IMR-90 (cell line): ENCODE results near the gene KEAP1. TPM values are rescaled to one million over a fixed set of nuclear protein-coding genes. Genes with fewer than 3 reads are reported as not detected.
A peak's percentile ranks its signal among the peaks of the same experiment; 100 is the strongest.

Source experiments
- ATAC-seq: fragments of 200-7000 bp; cut with Tn5 transposase; 2 replicates; pipeline ENCODE4 v1.9.1; 2020; ENCODE audit warnings: low read depth, mild to moderate bottlenecking, moderate library complexity
- BruUV-seq: library from RNA; stranded (reverse); fragments of 400-500 nt; replicated peaks from 2 replicates; lab custom pipeline; 2021; lab: Mats Ljungman, UMichigan
- CTCF ChIA-PET: fragments of 300-600 bp; formaldehyde crosslinking; extraction: SDS; loops from one replicate; lab custom pipeline; 2021; ENCODE audit warnings: antibody characterized with exemption; lab: Yijun Ruan, JAX
- POLR2A ChIA-PET: fragments of 300-600 bp; sonication (Branson Sonifier 250); formaldehyde crosslinking; loops from one replicate; lab custom pipeline; 2022; ENCODE audit warnings: antibody characterized with exemption; ENCODE audit not compliant: unreplicated experiment; lab: Charles Lee
- DNase-seq: peaks from one replicate; pipeline ENCODE4 v3.0.0; 2013
- H2AFZ ChIP-seq: replicated peaks from 2 replicates; pipeline ENCODE3; 2013; ENCODE audit warnings: low read length, mild to moderate bottlenecking; ENCODE audit not compliant: poor library complexity
- H2AK5ac ChIP-seq: 2 replicates; pipeline ENCODE4 v1.6.1; 2013; ENCODE audit warnings: low read depth, low read length, inconsistent platforms
- H2AK9ac ChIP-seq: replicated peaks from 2 replicates; pipeline ENCODE3; 2013; ENCODE audit warnings: mild to moderate bottlenecking, low read depth, low read length, moderate library complexity; ENCODE audit not compliant: poor library complexity
- H2BK120ac ChIP-seq: 2 replicates; pipeline ENCODE4 v1.6.1; 2013; ENCODE audit warnings: low read depth, low read length, inconsistent platforms
- H2BK15ac ChIP-seq: 3 replicates; pipeline ENCODE4 v1.6.1; 2013; ENCODE audit warnings: low read depth, low read length, inconsistent platforms
- H2BK20ac ChIP-seq: 2 replicates; pipeline ENCODE4 v1.6.1; 2013; ENCODE audit warnings: low read depth, mild to moderate bottlenecking, inconsistent platforms, low read length, moderate library complexity
- H2BK5ac ChIP-seq: 2 replicates; pipeline ENCODE4 v1.6.1; 2013; ENCODE audit warnings: mild to moderate bottlenecking, low read depth, low read length, inconsistent platforms; ENCODE audit not compliant: poor library complexity, severe bottlenecking
- H3K14ac ChIP-seq: replicated peaks from 2 replicates; pipeline ENCODE4 v1.6.1; 2013; ENCODE audit warnings: low read depth, low read length, inconsistent platforms
- H3K18ac ChIP-seq: 2 replicates; pipeline ENCODE4 v1.6.1; 2013; ENCODE audit warnings: low read depth, low read length, control low read depth
- H3K23ac ChIP-seq: 2 replicates; pipeline ENCODE4 v1.6.1; 2013; ENCODE audit warnings: low read depth, low read length, inconsistent platforms
- H3K27ac ChIP-seq: 2 replicates; pipeline ENCODE4 v1.5.1; 2013; ENCODE audit warnings: mild to moderate bottlenecking, control low read depth, low read length; ENCODE audit not compliant: insufficient read depth
- H3K27me3 ChIP-seq: 2 replicates; pipeline ENCODE4 v1.6.1; 2013; ENCODE audit warnings: low read length; ENCODE audit not compliant: control insufficient read depth, insufficient read depth
- H3K36me3 ChIP-seq: 2 replicates; pipeline ENCODE4 v1.6.1; 2013; ENCODE audit warnings: low read length, mixed read lengths; ENCODE audit not compliant: control insufficient read depth, insufficient read depth
- H3K4ac ChIP-seq: 2 replicates; pipeline ENCODE4 v1.6.1; 2013; ENCODE audit warnings: low read depth, low read length, inconsistent platforms
- H3K4me1 ChIP-seq: 2 replicates; pipeline ENCODE4 v1.6.1; 2013; ENCODE audit warnings: low read length, mixed read lengths; ENCODE audit not compliant: control insufficient read depth, insufficient read depth
- H3K4me2 ChIP-seq: 2 replicates; pipeline ENCODE4 v1.6.1; 2013; ENCODE audit warnings: low read depth, mild to moderate bottlenecking, control low read depth, low read length, moderate library complexity
- H3K4me3 ChIP-seq: 2 replicates; pipeline ENCODE4 v1.5.1; 2013; ENCODE audit warnings: low read depth, mild to moderate bottlenecking, control low read depth, low read length, moderate library complexity; ENCODE audit not compliant: insufficient read depth
- H3K56ac ChIP-seq: 2 replicates; pipeline ENCODE4 v1.6.1; 2013; ENCODE audit warnings: low read length, inconsistent platforms; ENCODE audit not compliant: insufficient read depth; ENCODE audit errors: extremely low read depth
- H3K79me1 ChIP-seq, 2 experiments: 2 replicates each; pipeline ENCODE4 v1.6.1; 2013; ENCODE audit warnings: low read length in 2 of 2, inconsistent platforms in 1 of 2, low read depth in 1 of 2
- H3K9ac ChIP-seq: 2 replicates; pipeline ENCODE4 v1.6.1; 2013; ENCODE audit warnings: low read depth, low read length, control low read depth
- H3K9me1 ChIP-seq: 2 replicates; pipeline ENCODE4 v1.6.1; 2013; ENCODE audit warnings: low read length, inconsistent platforms; ENCODE audit not compliant: insufficient read depth
- H3K9me3 ChIP-seq: 2 replicates; pipeline ENCODE4 v1.6.1; 2013; ENCODE audit warnings: low read length; ENCODE audit not compliant: control insufficient read depth, insufficient read depth
- H4K20me1 ChIP-seq: 2 replicates; pipeline ENCODE4 v1.6.1; 2013; ENCODE audit warnings: low read length, inconsistent platforms; ENCODE audit not compliant: insufficient read depth
- H4K5ac ChIP-seq: 2 replicates; pipeline ENCODE4 v1.6.1; 2013; ENCODE audit warnings: mild to moderate bottlenecking, low read depth, low read length, control low read depth
- H4K8ac ChIP-seq, 2 experiments: 2 replicates each; pipeline ENCODE4 v1.6.1; 2013; ENCODE audit warnings: low read depth in 2 of 2, low read length in 2 of 2, control low read depth in 1 of 2, inconsistent platforms in 1 of 2
- H4K91ac ChIP-seq: 2 replicates; pipeline ENCODE4 v1.6.1; 2013; ENCODE audit warnings: low read depth, low read length, inconsistent platforms; ENCODE audit not compliant: insufficient read depth
- BHLHE40 ChIP-seq: fragments of 150-350 bp; IDR thresholded peaks from 2 replicates; pipeline ENCODE4 v1.6.1; 2016; ENCODE audit warnings: mild to moderate bottlenecking, low read depth, low read length
- CEBPB ChIP-seq: IDR thresholded peaks from 2 replicates; pipeline ENCODE4 v1.6.1; 2012; ENCODE audit warnings: low read depth, low read length, improper control_type of control experiment
- CHD1 ChIP-seq: IDR thresholded peaks from 2 replicates; pipeline ENCODE4 v1.6.1; 2012; ENCODE audit warnings: low read depth, low read length, improper control_type of control experiment
- CTCF ChIP-seq: conservative IDR thresholded peaks from 2 replicates; pipeline ENCODE4 v1.5.1; 2012; ENCODE audit warnings: mild to moderate bottlenecking, low read depth, low read length, improper control_type of control experiment
- ELK1 ChIP-seq: fragments of 150-350 bp; IDR thresholded peaks from 2 replicates; pipeline ENCODE4 v1.6.1; 2016; ENCODE audit warnings: low read depth, mild to moderate bottlenecking, low read length, moderate library complexity, borderline replicate concordance
- FOS ChIP-seq: fragments of 150-350 bp; IDR thresholded peaks from 2 replicates; pipeline ENCODE4 v1.6.1; 2016; ENCODE audit warnings: low read depth, low read length
- MAFK ChIP-seq: IDR thresholded peaks from 2 replicates; pipeline ENCODE4 v1.6.1; 2012; ENCODE audit warnings: low read depth, low read length, improper control_type of control experiment
- MAZ ChIP-seq: IDR thresholded peaks from 2 replicates; pipeline ENCODE4 v1.6.1; 2012; ENCODE audit warnings: low read depth, mild to moderate bottlenecking, low read length, improper control_type of control experiment, moderate library complexity, borderline replicate concordance
- MXI1 ChIP-seq: IDR thresholded peaks from 2 replicates; pipeline ENCODE4 v1.6.1; 2012; ENCODE audit warnings: low read depth, mild to moderate bottlenecking, low read length, moderate library complexity, borderline replicate concordance
- NFE2L2 ChIP-seq: fragments of 150-350 bp; IDR thresholded peaks from 2 replicates; pipeline ENCODE4 v1.6.1; 2016; ENCODE audit warnings: low read depth, mild to moderate bottlenecking, low read length
- POLR2A ChIP-seq: IDR thresholded peaks from 2 replicates; pipeline ENCODE4 v1.6.1; 2012; ENCODE audit warnings: mild to moderate bottlenecking, low read depth, low read length
- RAD21 ChIP-seq: IDR thresholded peaks from 2 replicates; pipeline ENCODE4 v1.6.1; 2012; ENCODE audit warnings: low read length, improper control_type of control experiment
- RCOR1 ChIP-seq: IDR thresholded peaks from 2 replicates; pipeline ENCODE4 v1.6.1; 2012; ENCODE audit warnings: mild to moderate bottlenecking, low read length, improper control_type of control experiment; ENCODE audit not compliant: insufficient replicate concordance
- RFX5 ChIP-seq: IDR thresholded peaks from 2 replicates; pipeline ENCODE4 v1.8.0; 2012; ENCODE audit warnings: low read depth, mild to moderate bottlenecking, low read length, moderate library complexity
- SMC3 ChIP-seq: fragments of 150-350 bp; IDR thresholded peaks from 2 replicates; pipeline ENCODE4 v1.6.1; 2016; ENCODE audit warnings: low read depth, mild to moderate bottlenecking, antibody characterized with exemption, low read length, moderate library complexity
- USF2 ChIP-seq: fragments of 150-350 bp; IDR thresholded peaks from 2 replicates; pipeline ENCODE4 v1.6.1; 2017; ENCODE audit warnings: mild to moderate bottlenecking, antibody characterized with exemption, low read length, low read depth
- WGBS, 2 experiments: methylation state at CpG; one replicate each; pipeline versions ENCODE4 v1.1.5 to v1.1.7; 2013; ENCODE audit warnings: missing lambda C conversion rate in 2 of 2; ENCODE audit not compliant: insufficient read length in 1 of 2; ENCODE audit errors: extremely low coverage in 2 of 2; 5-methylcytosine and 5-hydroxymethylcytosine counted together
- dilution Hi-C: fragments of 300-500 bp; cut with HindIII; formaldehyde crosslinking; loops from one replicate; pipeline ENCODE4 v1.14.3; 2018; ENCODE audit warnings: low sequenced_read_pairs; ENCODE audit not compliant: unreplicated experiment
- in situ Hi-C: fragments of 300-500 bp; cut with MboI; formaldehyde crosslinking; loops from 3 replicates; pipeline ENCODE4 v1.14.3; 2019; ENCODE audit warnings: low sequenced_read_pairs, inconsistent platforms, mixed read lengths
- intact Hi-C: fragments of 100-400 bp; cut with micrococcal nuclease; formaldehyde crosslinking; loops from 2 replicates; pipeline ENCODE4 v1.10.0; 2022
- polyA plus RNA-seq, 3 experiments: library from polyadenylated mRNA; depleted of rRNA; stranded (reverse); fragments of >200 nt; gene quantifications; 2 replicates each; pipeline ENCODE4 v1.2.3, GENCODE V29; 2012; ENCODE audit warnings: low replicate concordance in 1 of 3
- total RNA-seq: library from RNA; depleted of rRNA; stranded (reverse); fragments of >200 nt; gene quantifications from 2 replicates; pipeline ENCODE4 v1.2.3, GENCODE V29; 2012

The KEAP1 gene
- total and polyA plus RNA-seq, 2 of the 4 experiments (the other 2 are of a cell fraction), result 63.4 to 81.6 TPM

GRCh38 chr19:10521461-10522171 lies 18.5 kb upstream of the KEAP1 start:
- peaks cover 4% of the 10 kb centered on the region; the same call in 1 of the 2 replicates for H3K4me1 ChIP-seq
- H3K27me3 ChIP-seq, result peaks cover 35% of the 10 kb centered on the region
- H2BK15ac ChIP-seq, result no peak overlapping the region
- no peak overlapping the region for H4K91ac ChIP-seq
- ATAC-seq (no peak), DNase-seq (no peak)
- no peak overlapping the region for H3K4me2 ChIP-seq
- H2AK9ac ChIP-seq, result no peak overlapping the region
- no peak overlapping the region for H3K56ac ChIP-seq
- POLR2A ChIA-PET, result no interaction called here
- intact Hi-C loops, result no loop called here
- no peak overlapping the region for H3K27ac ChIP-seq
- no peak overlapping the region for H3K23ac ChIP-seq
- H2BK120ac ChIP-seq, result no peak overlapping the region
- no peak overlapping the region for H3K14ac ChIP-seq
- H2AK5ac ChIP-seq, result no peak overlapping the region
- WGBS, 2 experiments, result 66% methylated on average over 8 of the region's 13 CpGs; no CpG with 5 or more reads in 1 of the 2 experiments
- no peak overlapping the region for H3K9ac ChIP-seq
- H2BK5ac ChIP-seq, result no peak overlapping the region
- H2AFZ ChIP-seq, result peak overlapping the region; percentile 5
- dilution Hi-C loops, result no loop called here
- H4K20me1 ChIP-seq, result no peaks in the 10 kb centered on the region
- H3K18ac ChIP-seq, result no peak overlapping the region
- in situ Hi-C loops, result no loop called here
- no peak overlapping the region for H2BK20ac ChIP-seq
- TF ChIP-seq BHLHE40 (no peak), MAZ (no peak), CHD1 (no peak), SMC3 (no peak), FOS (no peak), USF2 (no peak), NFE2L2 (no peak), RCOR1 (no peak), RFX5 (no peak), CTCF (no peak), MXI1 (no peak), CEBPB (no peak), ELK1 (no peak), POLR2A (no peak), MAFK (no peak), RAD21 (no peak)
- CTCF ChIA-PET, result no interaction called here
- H3K79me1 ChIP-seq, result no peaks in the 10 kb centered on the region
- no peaks in the 10 kb centered on the region for H3K9me1 ChIP-seq
- no TSS peak for BruUV-seq
- H4K5ac ChIP-seq, result no peak overlapping the region
- no peaks in the 10 kb centered on the region for H3K36me3 ChIP-seq
- H3K9me3 ChIP-seq, result no peaks in the 10 kb centered on the region
- no peak overlapping the region for H4K8ac ChIP-seq
- no peak overlapping the region for H3K4me3 ChIP-seq
- H3K4ac ChIP-seq, result no peak overlapping the region
